ENCODE data around the gene XRCC1. TPM values are rescaled to one million over a fixed set of nuclear protein-coding genes. Genes with fewer than 3 reads are reported as not detected.
A peak's percentile ranks its signal among the peaks of the same experiment; 100 is the strongest.

XRCC1 gene
- total and polyA plus RNA-seq, 2 of the 4 experiments (the other 2 are of a cell fraction), result 12.5 to 21.3 TPM

- peak overlapping the region in 1 of 2 experiments; percentile 21; a peak in 1 of 4 replicates for H4K8ac ChIP-seq (ENCODE audit: low read depth in 2 of 2, low read length in 2 of 2)
- DNase-seq (no peak), ATAC-seq (ENCODE audit: low read depth) (no peak)
- peaks cover 22 to 60% of the 10 kb centered on the region in 2 experiments; a peak in 3 of 4 replicates for H3K79me1 ChIP-seq (ENCODE audit: low read depth in 1 of 2, low read length in 2 of 2)
- H3K18ac ChIP-seq (ENCODE audit: low read depth, low read length), result no peak overlapping the region
- H3K27ac ChIP-seq (ENCODE audit: insufficient read depth, low read length), result no peak overlapping the region
- H2BK20ac ChIP-seq (ENCODE audit: low read depth, low read length), result peak overlapping the region; percentile 62; the same call in 1 of the 2 replicates
- 0 out of 2 replicates have a peak overlapping the region, but pooled peaks have one; percentile 11 for H3K23ac ChIP-seq (ENCODE audit: low read depth, low read length)
- BruUV-seq (replicated peaks), result no TSS peak
- in situ Hi-C loops (cut with MboI; ENCODE audit: low sequenced_read_pairs) (no loop called here), dilution Hi-C loops (cut with HindIII; ENCODE audit: low sequenced_read_pairs, unreplicated experiment) (no loop called here), intact Hi-C loops (cut with micrococcal nuclease) (no loop called here)
- H4K5ac ChIP-seq (ENCODE audit: low read depth, low read length), result no peak overlapping the region
- peak overlapping the region; percentile 63 for H3K14ac ChIP-seq (replicated peaks; ENCODE audit: low read depth, low read length)
- H2BK15ac ChIP-seq (ENCODE audit: low read depth, low read length), result no peak overlapping the region
- 98% methylated on average over 5 of the region's 10 CpGs; no CpG with 5 or more reads in 1 of the 2 experiments for WGBS, 2 experiments (ENCODE audit: extremely low coverage in 2 of 2, insufficient read length in 1 of 2)
- no peak overlapping the region for H2AK9ac ChIP-seq (replicated peaks; ENCODE audit: low read depth, low read length, poor library complexity)
- peaks cover 9% of the 10 kb centered on the region for H3K36me3 ChIP-seq (ENCODE audit: control insufficient read depth, insufficient read depth, low read length)
- H2BK5ac ChIP-seq (ENCODE audit: low read depth, low read length, poor library complexity, severe bottlenecking), result no peak overlapping the region
- no peak overlapping the region for H3K56ac ChIP-seq (ENCODE audit: extremely low read depth, insufficient read depth, low read length)
- H4K20me1 ChIP-seq (ENCODE audit: insufficient read depth, low read length), result peaks cover 6% of the 10 kb centered on the region; the same call in 1 of the 2 replicates
- H3K27me3 ChIP-seq (ENCODE audit: control insufficient read depth, insufficient read depth, low read length), result no peaks in the 10 kb centered on the region
- TF ChIP-seq NFE2L2 (IDR thresholded peaks at IDR 0.05; ENCODE audit: low read depth, low read length) (no peak), USF2 (IDR thresholded peaks at IDR 0.05; ENCODE audit: low read depth, low read length) (no peak), SMC3 (IDR thresholded peaks at IDR 0.05; ENCODE audit: low read depth, low read length) (no peak), FOS (IDR thresholded peaks at IDR 0.05; ENCODE audit: low read depth, low read length) (no peak)
- ChIA-PET CTCF (no interaction called here), POLR2A (ENCODE audit: unreplicated experiment) (no interaction called here)
- H2AFZ ChIP-seq (replicated peaks; ENCODE audit: low read length, poor library complexity), result no peak overlapping the region
- no peak overlapping the region for H3K9ac ChIP-seq (ENCODE audit: low read depth, low read length)
- H2AK5ac ChIP-seq (ENCODE audit: low read depth, low read length), result peak overlapping the region; percentile 92; the same call in 1 of the 2 replicates
- peaks cover 3% of the 10 kb centered on the region; the same call in 1 of the 2 replicates for H3K4me1 ChIP-seq (ENCODE audit: control insufficient read depth, insufficient read depth, low read length)
- no peak overlapping the region for H3K4me3 ChIP-seq (ENCODE audit: insufficient read depth, low read depth, low read length)
- H3K9me3 ChIP-seq (ENCODE audit: control insufficient read depth, insufficient read depth, low read length), result no peaks in the 10 kb centered on the region
- no peak overlapping the region for H4K91ac ChIP-seq (ENCODE audit: insufficient read depth, low read depth, low read length)
- H3K4me2 ChIP-seq (ENCODE audit: low read depth, low read length), result no peak overlapping the region
- H3K9me1 ChIP-seq (ENCODE audit: insufficient read depth, low read length), result peaks cover 29% of the 10 kb centered on the region
- H2BK120ac ChIP-seq (ENCODE audit: low read depth, low read length), result no peak overlapping the region
- H3K4ac ChIP-seq (ENCODE audit: low read depth, low read length), result no peak overlapping the region; the same call in 1 of the 2 replicates
Observed at GRCh38 chr19:43563816-43564457, 11.4 kb downstream of the XRCC1 start.
